Endothelial cell of umbilical vein (primary cell): Measurements from ENCODE around the gene LARGE1.

Experiments
- EZH2 ChIP-seq: IDR thresholded peaks from 2 replicates; pipeline ENCODE4 v1.6.1; 2012; ENCODE audit warnings: borderline replicate concordance, low read depth, mild to moderate bottlenecking, moderate library complexity, low read length, inconsistent platforms; ENCODE audit not compliant: severe bottlenecking
- FOS ChIP-seq: IDR thresholded peaks from 2 replicates; pipeline ENCODE4 v1.6.1; 2011; ENCODE audit warnings: mild to moderate bottlenecking, low read length, moderate library complexity, borderline replicate concordance; ENCODE audit not compliant: insufficient read depth
- GATA2 ChIP-seq: IDR thresholded peaks from 2 replicates; pipeline ENCODE4 v1.7.0; 2011; ENCODE audit warnings: low read depth, mild to moderate bottlenecking, moderate library complexity, mixed read lengths, low read length; ENCODE audit not compliant: insufficient read length, insufficient read depth
- MYC ChIP-seq: IDR thresholded peaks from one replicate; pipeline ENCODE4 v1.6.1; 2011; ENCODE audit warnings: mild to moderate bottlenecking, low read depth, low read length
- POLR2A ChIP-seq: IDR thresholded peaks from 2 replicates; pipeline ENCODE4 v1.6.1; 2012; ENCODE audit warnings: low read depth, mild to moderate bottlenecking, control low read depth, low read length
- POLR2AphosphoS5 ChIP-seq: IDR thresholded peaks from 2 replicates; pipeline ENCODE4 v1.6.1; 2012; ENCODE audit warnings: low read depth, mild to moderate bottlenecking, control low read depth, low read length, moderate library complexity; ENCODE audit not compliant: insufficient read depth
- TF ChIP-seq, protein P1 (sequence below), 2 donors: IDR thresholded peaks; 1 replicate in 1 of 2; 2 replicates in 1 of 2; pipeline ENCODE4 v1.5.1; 2011; ENCODE audit warnings: low read length in 2 of 2, mild to moderate bottlenecking in 2 of 2, moderate library complexity in 2 of 2, control low read depth in 1 of 2, inconsistent platforms in 1 of 2, low read depth in 1 of 2; ENCODE audit not compliant: insufficient read depth in 1 of 2; ENCODE audit errors: extremely low read depth in 1 of 2
- TF ChIP-seq, protein P2 (sequence below): IDR thresholded peaks from 2 replicates; pipeline ENCODE4 v1.6.1; 2011; ENCODE audit not compliant: insufficient read depth, insufficient read length

DNA sequence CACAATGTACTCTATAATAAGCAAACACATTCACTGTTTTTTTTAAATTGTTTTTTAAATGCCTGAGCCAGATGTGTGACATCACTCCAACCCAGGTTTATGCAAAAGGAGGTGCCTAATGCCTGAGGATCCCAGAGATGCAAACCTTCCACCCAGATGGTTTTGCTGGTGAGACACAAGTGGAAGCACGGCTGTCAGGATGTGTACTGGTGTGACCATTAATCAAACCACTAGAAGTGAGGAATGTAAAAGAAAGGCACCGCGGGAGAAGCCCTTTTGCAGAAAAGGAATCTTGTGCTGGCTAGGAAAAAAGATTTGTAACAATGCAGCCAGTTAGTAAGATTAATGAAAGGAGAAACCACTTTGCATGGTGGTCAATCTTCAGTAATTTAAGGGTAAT lies 407.4 kb downstream of the LARGE1 start:
- TF ChIP-seq, protein P1, sequence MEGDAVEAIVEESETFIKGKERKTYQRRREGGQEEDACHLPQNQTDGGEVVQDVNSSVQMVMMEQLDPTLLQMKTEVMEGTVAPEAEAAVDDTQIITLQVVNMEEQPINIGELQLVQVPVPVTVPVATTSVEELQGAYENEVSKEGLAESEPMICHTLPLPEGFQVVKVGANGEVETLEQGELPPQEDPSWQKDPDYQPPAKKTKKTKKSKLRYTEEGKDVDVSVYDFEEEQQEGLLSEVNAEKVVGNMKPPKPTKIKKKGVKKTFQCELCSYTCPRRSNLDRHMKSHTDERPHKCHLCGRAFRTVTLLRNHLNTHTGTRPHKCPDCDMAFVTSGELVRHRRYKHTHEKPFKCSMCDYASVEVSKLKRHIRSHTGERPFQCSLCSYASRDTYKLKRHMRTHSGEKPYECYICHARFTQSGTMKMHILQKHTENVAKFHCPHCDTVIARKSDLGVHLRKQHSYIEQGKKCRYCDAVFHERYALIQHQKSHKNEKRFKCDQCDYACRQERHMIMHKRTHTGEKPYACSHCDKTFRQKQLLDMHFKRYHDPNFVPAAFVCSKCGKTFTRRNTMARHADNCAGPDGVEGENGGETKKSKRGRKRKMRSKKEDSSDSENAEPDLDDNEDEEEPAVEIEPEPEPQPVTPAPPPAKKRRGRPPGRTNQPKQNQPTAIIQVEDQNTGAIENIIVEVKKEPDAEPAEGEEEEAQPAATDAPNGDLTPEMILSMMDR (IDR thresholded peaks at IDR 0.05; ENCODE audit: extremely low read depth in 1 of 2, insufficient read depth in 1 of 2, low read depth in 1 of 2, low read length in 2 of 2), result no peak
- TF ChIP-seq POLR2A (no peak), POLR2AphosphoS5 (no peak), EZH2 (no peak), FOS (no peak), GATA2 (no peak), MYC (no peak)
- TF ChIP-seq, protein P2, sequence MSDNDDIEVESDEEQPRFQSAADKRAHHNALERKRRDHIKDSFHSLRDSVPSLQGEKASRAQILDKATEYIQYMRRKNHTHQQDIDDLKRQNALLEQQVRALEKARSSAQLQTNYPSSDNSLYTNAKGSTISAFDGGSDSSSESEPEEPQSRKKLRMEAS, result no peak
